GM13977 (cell line): Measurements from ENCODE around the gene SCAMP4.

ENCODE experiments used
- DNase-seq: peaks from one replicate; pipeline ENCODE4 v3.0.0; 2012; ENCODE audit warnings: low spot score
- CTCF ChIP-seq: IDR thresholded peaks from 2 replicates; pipeline ENCODE4 v1.5.1; 2012; ENCODE audit warnings: mild to moderate bottlenecking, control low read depth; ENCODE audit not compliant: insufficient read depth; ENCODE audit errors: extremely low read depth, missing control alignments
- in situ Hi-C: fragments of 300-500 bp; cut with MboI; formaldehyde crosslinking; loops from one replicate; pipeline ENCODE4 v1.12.0; 2022; ENCODE audit warnings: low sequenced_read_pairs, low pct_unique_long_range_greater_than_20kb, mixed read lengths, inconsistent platforms; ENCODE audit not compliant: unreplicated experiment

Gene SCAMP4

GRCh38 chr19:1911995-1912394, 6.8 kb downstream of the SCAMP4 start:
- DNase-seq: no peak
- in situ Hi-C loops: no loop called here
- no peak for TF ChIP-seq CTCF

DNA sequence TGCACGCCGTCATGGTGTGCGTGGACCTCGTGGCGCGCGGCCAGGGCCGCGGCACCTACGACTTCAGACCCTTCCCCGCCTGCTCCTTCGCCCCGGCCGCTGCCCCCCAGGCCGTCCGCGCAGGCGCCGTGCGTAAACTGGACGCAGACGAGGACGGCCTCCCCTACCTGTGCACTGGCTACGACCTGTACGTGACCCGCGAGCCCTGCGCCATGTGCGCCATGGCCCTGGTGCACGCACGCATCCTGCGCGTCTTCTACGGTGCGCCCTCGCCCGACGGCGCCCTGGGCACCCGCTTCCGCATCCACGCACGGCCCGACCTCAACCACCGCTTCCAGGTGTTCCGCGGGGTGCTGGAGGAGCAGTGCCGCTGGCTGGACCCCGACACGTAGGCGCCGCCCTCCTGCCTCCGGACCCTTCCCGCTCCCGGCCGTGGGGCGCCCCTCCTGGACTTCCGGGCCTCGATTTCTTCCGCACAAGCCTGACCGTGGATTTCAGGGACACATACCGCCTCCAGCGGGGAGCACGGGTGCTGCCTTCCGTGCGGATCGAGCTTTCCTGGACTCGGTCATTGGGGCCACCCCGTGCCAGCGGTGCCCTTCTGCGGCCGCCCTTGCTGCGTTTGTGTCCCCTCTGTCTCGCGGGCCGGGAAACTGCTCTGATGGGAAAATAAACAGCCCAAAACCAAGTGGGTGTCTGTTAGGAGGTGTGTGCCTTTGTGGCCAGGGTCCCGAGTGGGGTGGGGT, 7.7 kb downstream of the SCAMP4 start:
- no peak for TF ChIP-seq CTCF
- in situ Hi-C loops: no loop called here

DNA sequence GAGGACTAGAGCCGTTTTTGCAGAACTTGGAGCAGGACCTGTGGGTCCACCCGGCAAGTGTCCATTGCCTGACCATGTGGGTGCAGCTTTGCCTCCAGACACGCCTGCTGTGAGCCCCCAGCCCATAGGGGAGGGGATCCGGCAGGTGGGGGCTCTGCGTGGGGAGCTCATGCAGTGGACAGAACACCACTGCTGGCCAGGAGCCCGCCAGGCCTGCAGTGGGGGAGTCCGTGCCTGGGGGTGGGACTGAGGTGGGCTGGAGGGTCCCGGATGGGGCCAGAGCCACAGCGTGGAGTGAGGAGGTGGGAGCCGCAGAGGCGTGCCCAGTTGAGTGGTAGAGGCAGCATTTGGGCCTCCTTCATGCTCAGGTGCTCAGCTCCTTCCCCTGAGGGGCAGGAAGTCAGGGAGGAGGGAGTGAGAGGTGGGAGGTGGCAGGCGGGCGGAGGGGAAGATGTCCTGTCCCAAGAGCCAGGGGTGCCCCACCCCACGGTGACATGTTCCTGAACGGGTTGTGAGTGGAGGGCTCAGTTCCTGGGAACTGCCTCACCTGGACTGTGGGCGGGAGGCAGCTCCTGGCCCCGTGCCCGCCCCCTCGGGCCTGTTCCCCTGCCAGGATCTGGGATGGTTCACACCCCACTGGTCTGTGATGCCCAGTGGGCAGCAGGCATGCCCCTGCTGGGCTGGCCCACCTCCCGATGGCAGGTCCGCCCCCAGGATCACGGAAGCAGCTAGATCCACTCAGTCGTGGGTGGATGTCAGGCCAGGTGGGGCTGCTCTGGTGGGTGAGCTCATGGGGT, 8.8 kb downstream of the SCAMP4 start:
- DNase-seq: no peak
- TF ChIP-seq CTCF: no peak
- in situ Hi-C loops: no loop called here

More for the DNA sequence above, 7.7 kb downstream of the SCAMP4 start:
- DNase-seq: no peak

DNA sequence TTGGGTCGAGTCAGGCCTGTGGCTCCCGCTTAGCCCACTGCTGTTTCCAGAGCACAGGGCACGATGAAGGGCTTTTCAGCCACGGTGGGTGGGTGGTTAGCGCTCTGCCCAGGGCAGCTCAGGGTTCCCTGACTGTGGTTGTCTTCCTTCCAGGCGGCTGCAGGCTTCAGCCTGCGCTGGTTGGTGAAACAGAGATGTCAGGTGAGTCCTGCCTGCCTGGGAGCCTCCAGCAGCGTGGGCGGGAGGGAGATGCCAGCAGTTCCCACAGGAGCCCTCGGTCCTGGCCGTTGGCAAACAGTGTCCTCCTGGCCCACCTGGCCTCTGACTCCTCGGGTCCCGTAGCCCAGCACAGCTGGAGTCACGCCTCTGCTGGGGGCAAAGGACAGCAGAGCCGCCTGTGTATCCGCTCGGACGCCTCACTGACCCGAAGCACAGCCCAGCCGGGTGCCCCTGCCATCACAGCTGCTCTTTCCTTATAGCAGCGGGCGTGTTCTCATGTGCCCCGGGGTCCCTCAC, 9.7 kb downstream of the SCAMP4 start:
- no peak for DNase-seq
- in situ Hi-C loops: no loop called here
- TF ChIP-seq CTCF: no peak

GRCh38 chr19:1917146-1917545, 11.9 kb downstream of the SCAMP4 start:
- no peak for DNase-seq

More at GRCh38 chr19:1917146-1917545, 11.9 kb downstream of the SCAMP4 start:
- in situ Hi-C loops: no loop called here
- TF ChIP-seq CTCF: no peak
